Endothelial cell (in vitro differentiated cells): Measurements from ENCODE around the gene CADM2. TPM values are rescaled to one million over a fixed set of nuclear protein-coding genes. Genes with fewer than 3 reads are reported as not detected.

Experiments
- DNase-seq: peaks from one replicate; pipeline ENCODE4 v3.0.0; 2021; ENCODE audit warnings: low spot score
- H3K27ac Mint-ChIP-seq: one replicate; pipeline ENCODE4 v1.8.0; 2021; ENCODE audit warnings: mixed read lengths, inconsistent platforms; ENCODE audit not compliant: unreplicated experiment
- H3K27me3 Mint-ChIP-seq: one replicate; pipeline ENCODE4 v1.8.0; 2021; ENCODE audit warnings: mild to moderate bottlenecking, moderate library complexity, mixed read lengths, inconsistent platforms; ENCODE audit not compliant: unreplicated experiment
- H3K36me3 Mint-ChIP-seq: one replicate; pipeline ENCODE4 v1.8.0; 2021; ENCODE audit warnings: mild to moderate bottlenecking, low read depth, mixed read lengths, inconsistent platforms; ENCODE audit not compliant: unreplicated experiment
- H3K4me1 Mint-ChIP-seq: one replicate; pipeline ENCODE4 v1.8.0; 2021; ENCODE audit warnings: mild to moderate bottlenecking, mixed read lengths, inconsistent platforms; ENCODE audit not compliant: unreplicated experiment
- H3K4me3 Mint-ChIP-seq: one replicate; pipeline ENCODE4 v1.8.0; 2021; ENCODE audit warnings: mild to moderate bottlenecking, mixed read lengths, inconsistent platforms; ENCODE audit not compliant: unreplicated experiment
- H3K9me3 Mint-ChIP-seq: one replicate; pipeline ENCODE4 v1.8.0; 2021; ENCODE audit warnings: mixed read lengths, inconsistent platforms; ENCODE audit not compliant: unreplicated experiment
- total RNA-seq: library from RNA; stranded (reverse); fragmentation: NEBNext Ultra II Directional; extraction: Animal tissue kit (Norgen Biotek cat#: 25700); gene quantifications from one replicate; pipeline ENCODE4 v1.2.1, GENCODE V29; 2021; ENCODE audit not compliant: unreplicated experiment
- TF ChIP-seq, protein P1 (sequence below): fragments of 200-600 bp; sonication (generic); IDR thresholded peaks from one replicate; pipeline ENCODE4 v1.5.0; 2021; ENCODE audit warnings: antibody characterized with exemption; ENCODE audit not compliant: unreplicated experiment

CADM2 gene
- total RNA-seq, 1 donor from 2014 or later: 0.97 TPM

DNA sequence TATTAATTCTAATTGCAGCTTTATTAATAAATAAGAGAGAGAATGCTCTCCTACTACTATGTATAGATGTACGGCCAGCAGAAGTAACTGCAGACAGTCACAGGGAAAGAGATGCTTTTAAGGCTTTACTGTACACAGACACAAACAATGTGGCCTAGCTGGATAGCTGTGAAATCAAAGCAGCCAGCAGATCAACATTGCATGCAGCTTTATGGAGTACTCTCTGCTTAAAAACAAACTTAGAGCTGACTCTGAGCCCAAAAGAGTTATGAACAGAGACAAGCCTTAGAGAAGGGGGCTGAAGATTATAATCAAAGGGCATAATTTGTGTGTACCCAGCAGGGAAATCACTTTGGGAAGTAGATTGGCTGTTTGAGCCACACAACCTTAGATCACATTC, 47.2 kb downstream of the CADM2 start:
- H3K4me1 Mint-ChIP-seq: no peaks in the 10 kb centered on the region
- no peak overlapping the region for H3K4me3 Mint-ChIP-seq
- no peaks in the 10 kb centered on the region for H3K27me3 Mint-ChIP-seq
- no peaks in the 10 kb centered on the region for H3K9me3 Mint-ChIP-seq
- no peak overlapping the region for H3K27ac Mint-ChIP-seq
- no peak for DNase-seq
- TF ChIP-seq, protein P1, sequence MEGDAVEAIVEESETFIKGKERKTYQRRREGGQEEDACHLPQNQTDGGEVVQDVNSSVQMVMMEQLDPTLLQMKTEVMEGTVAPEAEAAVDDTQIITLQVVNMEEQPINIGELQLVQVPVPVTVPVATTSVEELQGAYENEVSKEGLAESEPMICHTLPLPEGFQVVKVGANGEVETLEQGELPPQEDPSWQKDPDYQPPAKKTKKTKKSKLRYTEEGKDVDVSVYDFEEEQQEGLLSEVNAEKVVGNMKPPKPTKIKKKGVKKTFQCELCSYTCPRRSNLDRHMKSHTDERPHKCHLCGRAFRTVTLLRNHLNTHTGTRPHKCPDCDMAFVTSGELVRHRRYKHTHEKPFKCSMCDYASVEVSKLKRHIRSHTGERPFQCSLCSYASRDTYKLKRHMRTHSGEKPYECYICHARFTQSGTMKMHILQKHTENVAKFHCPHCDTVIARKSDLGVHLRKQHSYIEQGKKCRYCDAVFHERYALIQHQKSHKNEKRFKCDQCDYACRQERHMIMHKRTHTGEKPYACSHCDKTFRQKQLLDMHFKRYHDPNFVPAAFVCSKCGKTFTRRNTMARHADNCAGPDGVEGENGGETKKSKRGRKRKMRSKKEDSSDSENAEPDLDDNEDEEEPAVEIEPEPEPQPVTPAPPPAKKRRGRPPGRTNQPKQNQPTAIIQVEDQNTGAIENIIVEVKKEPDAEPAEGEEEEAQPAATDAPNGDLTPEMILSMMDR: no peak
- no peaks in the 10 kb centered on the region for H3K36me3 Mint-ChIP-seq

GRCh38 chr3:85007195-85008094, 48.7 kb downstream of the CADM2 start:
- H3K4me1 Mint-ChIP-seq: no peaks in the 10 kb centered on the region
- no peak overlapping the region for H3K27ac Mint-ChIP-seq
- H3K4me3 Mint-ChIP-seq: no peak overlapping the region
- TF ChIP-seq, protein P1: no peak
- H3K27me3 Mint-ChIP-seq: no peaks in the 10 kb centered on the region
- H3K36me3 Mint-ChIP-seq: no peaks in the 10 kb centered on the region
- no peaks in the 10 kb centered on the region for H3K9me3 Mint-ChIP-seq
- no peak for DNase-seq

DNA sequence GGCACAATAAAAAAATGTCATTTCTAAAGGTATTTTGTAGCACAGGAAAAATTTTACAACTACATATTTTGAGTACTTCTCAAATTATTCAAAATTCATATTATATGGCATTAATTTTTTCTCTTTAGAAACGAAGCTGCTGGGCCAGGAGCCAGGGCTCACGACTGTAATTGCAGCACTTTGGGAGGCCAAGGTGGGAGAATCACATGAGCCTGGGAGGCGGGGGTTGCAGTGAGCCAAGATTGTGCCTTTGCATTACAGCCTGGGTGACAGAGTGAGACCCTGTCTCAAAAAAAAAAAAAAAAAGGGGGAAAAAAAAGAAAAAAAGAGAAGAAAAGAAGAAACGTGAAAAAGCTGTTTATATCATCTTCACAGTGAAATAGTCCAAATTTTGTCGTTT, 62.0 kb downstream of the CADM2 start:
- Mint-ChIP-seq H3K27ac (no peak overlapping the region), H3K4me1 (no peaks in the 10 kb centered on the region), H3K9me3 (no peaks in the 10 kb centered on the region), H3K27me3 (peaks cover 1% of the 10 kb centered on the region), H3K36me3 (no peaks in the 10 kb centered on the region), H3K4me3 (no peak overlapping the region)
- no peak for DNase-seq
- TF ChIP-seq, protein P1: no peak

GRCh38 chr3:85030052-85030451, 71.3 kb downstream of the CADM2 start:
- no peaks in the 10 kb centered on the region for H3K9me3 Mint-ChIP-seq
- H3K27me3 Mint-ChIP-seq: no peaks in the 10 kb centered on the region
- no peak overlapping the region for H3K27ac Mint-ChIP-seq
- H3K4me3 Mint-ChIP-seq: no peak overlapping the region
- TF ChIP-seq, protein P1: no peak
- H3K36me3 Mint-ChIP-seq: no peaks in the 10 kb centered on the region
- peaks cover 24% of the 10 kb centered on the region for H3K4me1 Mint-ChIP-seq
- no peak for DNase-seq

DNA sequence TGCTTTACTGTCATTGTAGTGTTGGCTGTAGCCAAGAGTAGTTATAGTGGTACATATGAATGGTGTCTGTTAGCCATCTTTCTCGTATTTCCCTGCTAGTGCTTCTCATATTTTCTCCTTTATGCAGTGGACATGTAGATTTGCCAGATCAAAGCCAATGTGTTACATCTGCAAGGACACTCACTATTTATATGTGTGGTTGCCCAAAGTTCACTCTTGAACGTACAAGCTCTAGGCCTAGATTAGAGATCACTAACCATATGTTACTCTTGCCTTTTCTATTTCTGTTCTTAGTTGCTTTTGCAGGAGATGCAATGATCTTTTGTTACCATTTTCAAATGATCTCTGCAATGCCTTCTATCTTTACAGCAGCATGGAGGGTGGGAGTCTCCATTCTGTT, 78.4 kb downstream of the CADM2 start:
- DNase-seq: no peak
- Mint-ChIP-seq H3K4me1 (peaks cover 23% of the 10 kb centered on the region), H3K27me3 (no peaks in the 10 kb centered on the region), H3K36me3 (no peaks in the 10 kb centered on the region), H3K4me3 (no peak overlapping the region), H3K27ac (no peak overlapping the region), H3K9me3 (no peaks in the 10 kb centered on the region)
- TF ChIP-seq, protein P1: no peak
